Esophagus muscularis mucosa (tissue), 4 donors: ENCODE measurements around the gene GPR4. TPM values are rescaled to one million over a fixed set of nuclear protein-coding genes. Genes with fewer than 3 reads are reported as not detected.

Experiments
- DNase-seq: peaks from one replicate; pipeline ENCODE4 v3.0.0-alpha.2; 2017; ENCODE audit errors: extremely low spot score
- H3K27ac ChIP-seq, 4 donors: fragments of 200-600 bp; sonication (generic); replicated peaks in 1 of 4; 1 replicate in 3 of 4; 2 replicates in 1 of 4; pipeline ENCODE4 v1.5.1; 2016 to 2019; ENCODE audit warnings: mild to moderate bottlenecking in 1 of 4
- H3K27me3 ChIP-seq, 4 donors: fragments of 200-600 bp; sonication (generic); one replicate each; pipeline versions ENCODE4 v1.5.1 to v1.6.0; 2016 to 2019
- H3K36me3 ChIP-seq, 4 donors: fragments of 200-600 bp; sonication (generic); one replicate each; pipeline ENCODE4 v1.5.1; 2016 to 2019
- H3K4me1 ChIP-seq, 4 donors: fragments of 200-600 bp; sonication (generic); one replicate each; pipeline ENCODE4 v1.5.1; 2016 to 2019
- H3K4me3 ChIP-seq, 4 donors: fragments of 200-600 bp; sonication (generic); 1 replicate in 2 of 4; 2 replicates in 2 of 4; pipeline ENCODE4 v1.5.1; 2016 to 2019; ENCODE audit warnings: mild to moderate bottlenecking in 4 of 4, moderate library complexity in 1 of 4
- H3K9me3 ChIP-seq, 4 donors: fragments of 200-600 bp; sonication (generic); 1 replicate in 3 of 4; 2 replicates in 1 of 4; pipeline ENCODE4 v1.5.1; 2016 to 2019
- EP300 ChIP-seq: sonication (generic); formaldehyde crosslinking; IDR thresholded peaks from one replicate; pipeline ENCODE4 v1.6.1; 2017; ENCODE audit warnings: antibody characterized with exemption
- POLR2A ChIP-seq: fragments of 450-650 bp; IDR thresholded peaks from one replicate; pipeline ENCODE4 v1.6.1; 2017; ENCODE audit warnings: antibody characterized with exemption, moderate library complexity, mild to moderate bottlenecking, low read depth
- POLR2AphosphoS5 ChIP-seq, 2 donors: sonication (generic); formaldehyde crosslinking; IDR thresholded peaks; one replicate each; pipeline ENCODE4 v1.6.1; 2017; ENCODE audit warnings: antibody characterized with exemption in 2 of 2
- WGBS: methylation state at CpG from one replicate; pipeline ENCODE4 v1.1.5; 2018; 5-methylcytosine and 5-hydroxymethylcytosine counted together
- intact Hi-C: fragments of 100-400 bp; cut with DNase I; formaldehyde crosslinking; loops from one replicate; pipeline ENCODE4 v1.15.1; 2023
- total RNA-seq, 4 donors: library from RNA; depleted of rRNA; stranded (reverse); fragments of >200 nt; gene quantifications; one replicate each; pipeline versions ENCODE4 v1.1.0 to v1.2.1, GENCODE V29; 2016
- TF ChIP-seq, protein P1 (sequence below), 3 experiments: fragments of 200-600 bp in 2 of 3; fragments of 450-650 bp in 1 of 3; sonication (generic) in 2 of 3; IDR thresholded peaks; one replicate each; pipeline ENCODE4 v1.5.1; 2017 to 2019; ENCODE audit warnings: antibody characterized with exemption in 3 of 3, mild to moderate bottlenecking in 2 of 3, moderate library complexity in 1 of 3

The GPR4 gene
- total RNA-seq, 4 donors from 2014 or later, result 0.42 to 6.6 (median 4.8) TPM

DNA sequence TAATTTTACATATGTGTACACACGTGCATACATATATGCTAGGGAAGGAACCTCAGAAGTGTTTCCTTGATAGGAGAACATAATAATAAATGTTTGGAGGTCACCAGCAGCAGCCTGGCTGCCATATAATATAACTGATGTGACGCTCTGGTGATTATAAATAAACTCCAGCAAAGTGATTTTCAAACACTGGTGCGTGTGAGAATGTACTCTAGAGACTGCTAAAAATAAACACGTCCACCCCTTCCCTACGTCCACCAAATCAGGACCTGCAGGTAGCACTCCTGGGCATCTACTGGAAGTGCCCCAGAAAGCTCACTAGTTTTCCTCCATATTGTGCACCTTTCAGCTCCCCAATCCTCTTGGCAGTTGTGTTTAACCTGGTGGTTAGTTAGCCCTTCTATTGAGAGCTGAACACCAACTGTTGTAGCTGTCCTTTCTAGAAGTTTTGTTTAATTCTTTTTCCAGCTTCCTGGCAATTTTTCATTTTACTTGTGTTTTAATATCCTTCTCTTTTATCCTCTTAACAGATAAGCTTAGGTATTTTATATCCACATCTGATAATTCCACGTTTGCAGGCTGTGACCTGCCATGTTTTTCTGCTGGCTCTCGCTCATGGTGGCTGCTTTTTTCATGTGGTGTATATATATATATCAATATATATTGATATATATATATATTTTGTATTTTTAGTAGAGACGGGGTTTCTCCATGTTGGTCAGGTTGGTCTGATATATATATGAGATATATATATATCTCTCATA, 30.4 kb downstream of the GPR4 start:
- Histone ChIP-seq H3K27me3 (no peaks in the 10 kb centered on the region), H3K4me1 (peaks cover 11 to 46% (median 22%) of the 10 kb centered on the region in 4 donors), H3K36me3 (peaks cover 0 to 4% (median 0%) of the 10 kb centered on the region in 4 donors), H3K4me3 (no peak overlapping the region), H3K27ac (no peak overlapping the region), H3K9me3 (no peaks in the 10 kb centered on the region)
- no peak for DNase-seq
- 77% methylated on average over 8 of the region's 8 CpGs for WGBS
- intact Hi-C loops, result no loop called here
- TF ChIP-seq, protein P1, sequence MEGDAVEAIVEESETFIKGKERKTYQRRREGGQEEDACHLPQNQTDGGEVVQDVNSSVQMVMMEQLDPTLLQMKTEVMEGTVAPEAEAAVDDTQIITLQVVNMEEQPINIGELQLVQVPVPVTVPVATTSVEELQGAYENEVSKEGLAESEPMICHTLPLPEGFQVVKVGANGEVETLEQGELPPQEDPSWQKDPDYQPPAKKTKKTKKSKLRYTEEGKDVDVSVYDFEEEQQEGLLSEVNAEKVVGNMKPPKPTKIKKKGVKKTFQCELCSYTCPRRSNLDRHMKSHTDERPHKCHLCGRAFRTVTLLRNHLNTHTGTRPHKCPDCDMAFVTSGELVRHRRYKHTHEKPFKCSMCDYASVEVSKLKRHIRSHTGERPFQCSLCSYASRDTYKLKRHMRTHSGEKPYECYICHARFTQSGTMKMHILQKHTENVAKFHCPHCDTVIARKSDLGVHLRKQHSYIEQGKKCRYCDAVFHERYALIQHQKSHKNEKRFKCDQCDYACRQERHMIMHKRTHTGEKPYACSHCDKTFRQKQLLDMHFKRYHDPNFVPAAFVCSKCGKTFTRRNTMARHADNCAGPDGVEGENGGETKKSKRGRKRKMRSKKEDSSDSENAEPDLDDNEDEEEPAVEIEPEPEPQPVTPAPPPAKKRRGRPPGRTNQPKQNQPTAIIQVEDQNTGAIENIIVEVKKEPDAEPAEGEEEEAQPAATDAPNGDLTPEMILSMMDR (IDR thresholded peaks at IDR 0.05), result no peak
- TF ChIP-seq POLR2AphosphoS5 (IDR thresholded peaks at IDR 0.05) (no peak), POLR2A (no peak), EP300 (no peak)

DNA sequence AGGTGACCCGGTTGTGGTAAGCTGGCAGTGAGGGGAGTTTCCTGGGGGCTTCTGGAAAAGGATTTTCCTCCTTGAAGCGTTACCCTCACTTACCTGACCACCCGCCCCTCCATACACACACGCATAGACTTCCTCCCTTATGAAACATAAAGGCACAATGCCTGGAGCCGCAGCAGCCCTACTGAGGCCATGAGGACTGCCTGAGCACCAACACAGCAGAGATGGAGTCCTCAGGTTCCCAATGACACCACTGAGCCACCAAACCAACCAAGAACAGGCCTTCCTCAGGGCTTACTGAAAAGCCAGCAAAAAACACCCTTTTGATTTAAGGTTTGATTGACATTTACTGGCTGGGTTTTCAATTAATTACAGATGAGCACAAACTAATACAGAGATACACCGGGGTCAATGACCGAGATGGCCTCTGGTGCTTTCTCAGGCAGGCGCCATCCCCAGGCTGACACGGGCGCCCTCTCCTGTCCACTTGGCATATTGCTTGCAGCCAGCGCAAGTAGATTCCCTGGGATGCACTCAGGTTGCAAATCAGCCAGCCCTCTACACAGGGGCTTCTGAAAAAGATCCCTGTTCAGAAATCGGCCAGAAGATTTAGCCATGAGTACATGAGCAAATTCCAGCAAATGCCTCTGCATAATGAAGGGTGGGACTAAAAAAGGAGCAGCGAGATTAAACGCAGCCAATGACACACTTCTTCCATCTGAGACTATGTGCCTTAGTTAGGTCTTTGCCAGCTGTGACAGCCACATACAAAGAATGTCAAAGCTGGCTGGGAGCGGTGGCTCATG, 32.2 kb downstream of the GPR4 start:
- Histone ChIP-seq H3K4me1 (peaks cover 7 to 39% (median 15%) of the 10 kb centered on the region in 4 donors), H3K4me3 (no peak overlapping the region), H3K36me3 (peaks cover 0 to 4% (median 0%) of the 10 kb centered on the region in 4 donors), H3K27me3 (no peaks in the 10 kb centered on the region), H3K27ac (no peak overlapping the region), H3K9me3 (no peaks in the 10 kb centered on the region)
- DNase-seq, result no peak
- intact Hi-C loops, result no loop called here
- 67% methylated on average over 13 of the region's 15 CpGs for WGBS
- no peak for TF ChIP-seq POLR2AphosphoS5 (IDR thresholded peaks at IDR 0.05)
- TF ChIP-seq, protein P1 (IDR thresholded peaks at IDR 0.05), result peak; percentile 55 to 79 (median 77)

DNA sequence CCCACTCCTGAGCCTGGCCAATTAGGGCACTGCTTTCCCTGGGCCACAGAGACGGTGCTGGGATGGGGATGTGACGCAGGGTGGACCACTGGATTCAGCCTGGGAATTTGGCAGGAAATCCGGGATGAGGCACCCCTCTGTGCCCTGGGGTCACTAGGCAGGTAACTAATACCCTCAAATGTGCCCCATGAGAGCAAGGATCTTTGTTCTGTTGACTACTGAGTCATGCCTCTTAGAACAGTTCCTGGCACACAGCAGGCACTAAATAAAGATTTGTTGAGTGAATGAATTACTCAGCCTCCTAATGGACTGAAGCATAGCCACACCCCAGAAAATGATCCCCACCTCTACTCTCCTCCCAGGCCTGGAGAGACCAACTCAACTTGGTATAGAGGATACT, 33.3 kb downstream of the GPR4 start:
- DNase-seq, result no peak
- 81% methylated on average over 3 of the region's 3 CpGs for WGBS
- H3K27ac ChIP-seq, result no peak overlapping the region
- H3K4me3 ChIP-seq, result no peak overlapping the region
- intact Hi-C loops, result no loop called here
- no peaks in the 10 kb centered on the region for H3K27me3 ChIP-seq
- TF ChIP-seq POLR2AphosphoS5 (IDR thresholded peaks at IDR 0.05), result no peak
- TF ChIP-seq, protein P1 (IDR thresholded peaks at IDR 0.05), result no peak
- TF ChIP-seq POLR2A, result no peak
- no peak for TF ChIP-seq EP300
- no peaks in the 10 kb centered on the region for H3K9me3 ChIP-seq
- peaks cover 0 to 4% (median 0%) of the 10 kb centered on the region in 4 donors for H3K36me3 ChIP-seq
- H3K4me1 ChIP-seq, result peaks cover 7 to 33% (median 10%) of the 10 kb centered on the region in 4 donors

DNA sequence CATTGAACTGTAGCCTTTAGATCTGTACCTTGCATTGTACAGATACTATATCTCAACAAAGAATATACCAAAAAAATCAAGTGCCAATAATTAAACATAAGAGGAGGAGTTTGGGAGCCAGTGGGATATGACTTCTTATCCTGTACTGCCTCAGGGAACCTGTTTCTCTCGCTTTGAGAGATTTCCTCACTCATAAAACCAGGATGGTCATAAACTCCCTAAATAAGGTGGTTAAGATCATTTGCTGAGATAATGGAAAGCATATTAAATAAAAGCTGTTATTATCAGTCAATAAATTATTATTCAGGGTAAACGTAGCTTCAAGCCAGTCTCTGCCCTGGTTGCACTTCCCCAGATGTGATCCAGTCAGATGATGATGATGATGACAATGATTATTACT, 34.4 kb downstream of the GPR4 start:
- Histone ChIP-seq H3K27me3 (no peaks in the 10 kb centered on the region), H3K4me1 (peaks cover 12 to 33% (median 13%) of the 10 kb centered on the region in 4 donors), H3K9me3 (no peaks in the 10 kb centered on the region), H3K27ac (no peak overlapping the region), H3K4me3 (no peak overlapping the region), H3K36me3 (peaks cover 0 to 4% (median 0%) of the 10 kb centered on the region in 4 donors)
- TF ChIP-seq POLR2AphosphoS5 (IDR thresholded peaks at IDR 0.05), result no peak
- TF ChIP-seq, protein P1 (IDR thresholded peaks at IDR 0.05), result no peak
- no peak for TF ChIP-seq POLR2A
- no peak for TF ChIP-seq EP300
- 75% methylated on average over 2 of the region's 2 CpGs for WGBS
- no peak for DNase-seq
- intact Hi-C loops, result no loop called here
